ENCODE data around the gene ACTR10.

The ACTR10 gene

GRCh38 chr14:58270628-58271027, 70.7 kb downstream of the ACTR10 start:
- TF ChIP-seq CTCF (IDR thresholded peaks at IDR 0.05; ENCODE audit: insufficient read depth, missing control alignments), result no peak
- peak; percentile 44 for FAIRE-seq

GRCh38 chr14:58272588-58273372, 72.8 kb downstream of the ACTR10 start:
- DNase-seq (ENCODE audit: insufficient read length, low spot score), result no peak
- no peak for FAIRE-seq

More at GRCh38 chr14:58270628-58271027, 70.7 kb downstream of the ACTR10 start:
- DNase-seq (ENCODE audit: insufficient read length, low spot score), result no peak

GRCh38 chr14:58274881-58275280, 74.9 kb downstream of the ACTR10 start:
- TF ChIP-seq CTCF (IDR thresholded peaks at IDR 0.05; ENCODE audit: insufficient read depth, missing control alignments), result no peak
- no peak for DNase-seq (ENCODE audit: insufficient read length, low spot score)
- no peak for FAIRE-seq

More at GRCh38 chr14:58272588-58273372, 72.8 kb downstream of the ACTR10 start:
- no peak for TF ChIP-seq CTCF (IDR thresholded peaks at IDR 0.05; ENCODE audit: insufficient read depth, missing control alignments)

- DNase-seq (ENCODE audit: insufficient read length, low spot score) (no peak), FAIRE-seq (no peak)
- no peak for TF ChIP-seq CTCF (IDR thresholded peaks at IDR 0.05; ENCODE audit: insufficient read depth, missing control alignments)
Measured at GRCh38 chr14:58275527-58276190, 75.7 kb downstream of the ACTR10 start.

GRCh38 chr14:58276208-58276607, 76.3 kb downstream of the ACTR10 start:
- FAIRE-seq, result no peak
- TF ChIP-seq CTCF (IDR thresholded peaks at IDR 0.05; ENCODE audit: insufficient read depth, missing control alignments), result no peak
- DNase-seq (ENCODE audit: insufficient read length, low spot score), result no peak

- no peak for TF ChIP-seq CTCF (IDR thresholded peaks at IDR 0.05; ENCODE audit: insufficient read depth, missing control alignments)
- no peak for FAIRE-seq
Measured at GRCh38 chr14:58278177-58278576, 78.2 kb downstream of the ACTR10 start.

More at GRCh38 chr14:58278177-58278576, 78.2 kb downstream of the ACTR10 start:
- no peak for DNase-seq (ENCODE audit: insufficient read length, low spot score)

Measured in D721Med (cell line).